SK-N-SH treated with all-trans-retinoic acid at 6 μM for 48 hours (cell line): Measurements from ENCODE around the gene PRDX6.
"Not testable (repeated sequence)": the region's sequence is repeated elsewhere in the genome, so short reads cannot be mapped to it uniquely, and the experiment has no call there.

Experiments
- ATAC-seq: fragments of 200-7000 bp; cut with Tn5 transposase; 3 replicates; pipeline ENCODE4 v1.9.1; 2020; ENCODE audit warnings: mild to moderate bottlenecking, moderate library complexity
- ARNTL ChIP-seq: fragments of 450-650 bp; formaldehyde crosslinking; IDR thresholded peaks from 2 replicates; pipeline ENCODE4 v1.5.0; 2020; ENCODE audit warnings: low read depth, mild to moderate bottlenecking, moderate library complexity, borderline replicate concordance
- BACH2 ChIP-seq: fragments of 250-450 bp; sonication (Bioruptor Pico); IDR thresholded peaks from 2 replicates; pipeline ENCODE4 v1.9.0; 2021; ENCODE audit warnings: mild to moderate bottlenecking, borderline replicate concordance
- ESRRG ChIP-seq: fragments of 250-450 bp; sonication (Bioruptor Pico); IDR thresholded peaks from 2 replicates; pipeline ENCODE4 v1.6.1; 2021; ENCODE audit warnings: mild to moderate bottlenecking
- GLIS3 ChIP-seq: fragments of 250-450 bp; sonication (Bioruptor Pico); IDR thresholded peaks from 2 replicates; pipeline ENCODE4 v1.5.0; 2020; ENCODE audit warnings: mild to moderate bottlenecking, moderate library complexity
- POU6F1 ChIP-seq: fragments of 250-450 bp; sonication (Bioruptor Pico); IDR thresholded peaks from 2 replicates; pipeline ENCODE4 v1.8.0; 2021; ENCODE audit warnings: low read depth, mild to moderate bottlenecking, moderate library complexity, borderline replicate concordance
- PPARA ChIP-seq: fragments of 250-450 bp; sonication (Bioruptor Pico); IDR thresholded peaks from 2 replicates; pipeline ENCODE4 v1.5.0; 2020; ENCODE audit warnings: mild to moderate bottlenecking, borderline replicate concordance
- RARB ChIP-seq: fragments of 250-450 bp; sonication (Bioruptor Pico); IDR thresholded peaks from 2 replicates; pipeline ENCODE4 v1.8.0; 2021; ENCODE audit warnings: mild to moderate bottlenecking, moderate library complexity
- TCF4 ChIP-seq: fragments of 250-450 bp; sonication (Bioruptor Pico); IDR thresholded peaks from 2 replicates; pipeline ENCODE4 v1.8.0; 2021; ENCODE audit warnings: mild to moderate bottlenecking, moderate library complexity, borderline replicate concordance
- ZC3H10 ChIP-seq: fragments of 250-450 bp; sonication (Bioruptor Pico); IDR thresholded peaks from 2 replicates; pipeline ENCODE4 v1.5.1; 2021; ENCODE audit warnings: mild to moderate bottlenecking, moderate library complexity
- ZFP3 ChIP-seq: fragments of 250-450 bp; sonication (Bioruptor Pico); IDR thresholded peaks from 2 replicates; pipeline ENCODE4 v1.5.0; 2020; ENCODE audit warnings: mild to moderate bottlenecking, moderate library complexity
- ZFP30 ChIP-seq: fragments of 450-650 bp; formaldehyde crosslinking; IDR thresholded peaks from 2 replicates; pipeline ENCODE4 v1.5.0; 2022; ENCODE audit warnings: mild to moderate bottlenecking, moderate library complexity
- ZNF565 ChIP-seq: fragments of 450-650 bp; formaldehyde crosslinking; conservative IDR thresholded peaks from 2 replicates; pipeline ENCODE4 v1.5.0; 2020; ENCODE audit warnings: low read depth, mild to moderate bottlenecking, moderate library complexity
- ZNF70 ChIP-seq: fragments of 450-650 bp; formaldehyde crosslinking; IDR thresholded peaks from 2 replicates; pipeline ENCODE4 v1.5.0; 2020; ENCODE audit warnings: mild to moderate bottlenecking, moderate library complexity
- ZNF8 ChIP-seq: fragments of 450-650 bp; formaldehyde crosslinking; IDR thresholded peaks from 2 replicates; pipeline ENCODE4 v1.5.0; 2020; ENCODE audit warnings: mild to moderate bottlenecking, moderate library complexity
- TF ChIP-seq, protein P1 (sequence below): fragments of 250-450 bp; sonication (Bioruptor Pico); IDR thresholded peaks from 2 replicates; pipeline ENCODE4 v1.5.0; 2020; ENCODE audit warnings: mild to moderate bottlenecking, moderate library complexity
- TF ChIP-seq, protein P2 (sequence below): fragments of 250-450 bp; sonication (Bioruptor Pico); IDR thresholded peaks from 2 replicates; pipeline ENCODE4 v1.8.0; 2020; ENCODE audit warnings: mild to moderate bottlenecking, moderate library complexity, borderline replicate concordance
- TF ChIP-seq, protein P3 (sequence below): fragments of 250-450 bp; sonication (Bioruptor Pico); IDR thresholded peaks from 2 replicates; pipeline ENCODE4 v1.5.1; 2020; ENCODE audit warnings: low read depth, mild to moderate bottlenecking, moderate library complexity

PRDX6 gene

GRCh38 chr1:173491508-173491907 is 14.4 kb downstream of the PRDX6 start:
- TF ChIP-seq ESRRG (no peak), PPARA (CRISPR knock-in tag) (no peak), BACH2 (CRISPR knock-in tag) (no peak), ZFP3 (CRISPR knock-in tag) (no peak), ZC3H10 (CRISPR knock-in tag) (no peak), POU6F1 (CRISPR knock-in tag) (no peak), GLIS3 (no peak), RARB (CRISPR knock-in tag) (no peak)
- TF ChIP-seq, all 23 proteins: peak for 0
- no peak; the same call in 2 of the 3 replicates for ATAC-seq

GRCh38 chr1:173493125-173493524 is 16.0 kb downstream of the PRDX6 start:
- not testable (repeated sequence) for ATAC-seq

DNA sequence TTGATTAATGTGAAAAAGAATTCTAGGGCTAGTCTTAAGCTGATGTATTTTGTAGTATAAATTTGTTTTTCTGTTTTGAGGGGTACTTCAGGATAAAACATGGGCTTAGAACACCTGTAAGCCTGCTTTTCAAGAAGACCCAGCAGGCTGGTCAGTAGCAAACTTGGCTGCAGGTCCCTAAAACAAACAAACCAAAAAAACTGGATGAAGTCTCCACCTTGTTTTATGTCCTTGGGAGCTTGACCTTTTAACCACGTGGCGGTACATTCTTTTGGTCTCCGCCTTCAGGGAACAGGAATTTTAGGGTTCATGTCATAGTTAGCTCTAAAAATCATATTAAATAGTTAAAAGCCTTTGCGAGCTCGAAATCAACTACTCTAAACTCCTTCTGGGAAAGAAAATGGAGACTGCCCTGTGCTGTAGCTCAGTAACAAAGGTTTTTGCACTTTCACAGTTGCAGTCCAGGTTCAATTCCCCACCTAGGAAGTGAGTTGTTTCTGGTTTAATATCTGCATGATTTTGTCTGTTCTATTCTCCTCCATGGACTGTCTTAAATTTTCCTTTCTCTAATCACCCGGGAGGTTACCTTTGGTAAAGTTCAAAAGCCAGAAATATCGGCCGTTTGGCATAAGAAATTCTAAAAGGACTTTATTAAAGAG is 18.6 kb downstream of the PRDX6 start:
- ATAC-seq = no peak
- no peak for TF ChIP-seq ARNTL (CRISPR knock-in tag)
- TF ChIP-seq ZNF8 (CRISPR knock-in tag) = no peak
- no peak for TF ChIP-seq TCF4 (CRISPR knock-in tag)
- TF ChIP-seq, protein P1, sequence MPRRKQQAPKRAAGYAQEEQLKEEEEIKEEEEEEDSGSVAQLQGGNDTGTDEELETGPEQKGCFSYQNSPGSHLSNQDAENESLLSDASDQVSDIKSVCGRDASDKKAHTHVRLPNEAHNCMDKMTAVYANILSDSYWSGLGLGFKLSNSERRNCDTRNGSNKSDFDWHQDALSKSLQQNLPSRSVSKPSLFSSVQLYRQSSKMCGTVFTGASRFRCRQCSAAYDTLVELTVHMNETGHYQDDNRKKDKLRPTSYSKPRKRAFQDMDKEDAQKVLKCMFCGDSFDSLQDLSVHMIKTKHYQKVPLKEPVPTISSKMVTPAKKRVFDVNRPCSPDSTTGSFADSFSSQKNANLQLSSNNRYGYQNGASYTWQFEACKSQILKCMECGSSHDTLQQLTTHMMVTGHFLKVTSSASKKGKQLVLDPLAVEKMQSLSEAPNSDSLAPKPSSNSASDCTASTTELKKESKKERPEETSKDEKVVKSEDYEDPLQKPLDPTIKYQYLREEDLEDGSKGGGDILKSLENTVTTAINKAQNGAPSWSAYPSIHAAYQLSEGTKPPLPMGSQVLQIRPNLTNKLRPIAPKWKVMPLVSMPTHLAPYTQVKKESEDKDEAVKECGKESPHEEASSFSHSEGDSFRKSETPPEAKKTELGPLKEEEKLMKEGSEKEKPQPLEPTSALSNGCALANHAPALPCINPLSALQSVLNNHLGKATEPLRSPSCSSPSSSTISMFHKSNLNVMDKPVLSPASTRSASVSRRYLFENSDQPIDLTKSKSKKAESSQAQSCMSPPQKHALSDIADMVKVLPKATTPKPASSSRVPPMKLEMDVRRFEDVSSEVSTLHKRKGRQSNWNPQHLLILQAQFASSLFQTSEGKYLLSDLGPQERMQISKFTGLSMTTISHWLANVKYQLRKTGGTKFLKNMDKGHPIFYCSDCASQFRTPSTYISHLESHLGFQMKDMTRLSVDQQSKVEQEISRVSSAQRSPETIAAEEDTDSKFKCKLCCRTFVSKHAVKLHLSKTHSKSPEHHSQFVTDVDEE (CRISPR knock-in tag) = no peak
- no peak for TF ChIP-seq ZNF565 (CRISPR knock-in tag)
- TF ChIP-seq POU6F1 (CRISPR knock-in tag) = no peak
- TF ChIP-seq GLIS3 = no peak

- no peak for ATAC-seq
- TF ChIP-seq ZFP30 (CRISPR knock-in tag) = no peak
These were observed 19.7 kb downstream of the PRDX6 start for GRCh38 chr1:173496757-173497320.

DNA sequence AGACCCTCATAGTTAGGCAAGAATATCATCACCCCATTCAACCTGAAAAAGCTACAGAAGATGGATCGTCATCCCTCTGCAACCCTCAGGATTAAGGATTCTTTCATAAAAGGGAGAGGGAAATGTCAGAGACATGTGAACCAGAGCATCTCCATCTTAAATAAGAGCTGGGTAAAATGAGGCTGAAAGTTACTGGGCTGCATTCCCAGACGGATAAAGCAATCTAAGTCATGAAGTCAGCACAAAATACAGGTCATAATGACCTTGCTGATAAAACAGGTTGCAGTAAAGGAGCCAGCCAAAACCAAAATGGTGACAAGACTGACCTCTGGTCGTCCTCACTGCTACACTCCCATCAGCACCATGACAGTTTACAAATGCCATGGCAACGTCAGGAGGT is 22.6 kb downstream of the PRDX6 start:
- TF ChIP-seq ZNF565 (CRISPR knock-in tag) (no peak), TCF4 (CRISPR knock-in tag) (no peak), ESRRG (no peak), ZC3H10 (CRISPR knock-in tag) (no peak), ZFP3 (CRISPR knock-in tag) (no peak), POU6F1 (CRISPR knock-in tag) (no peak), ARNTL (CRISPR knock-in tag) (no peak), GLIS3 (no peak), ZNF70 (CRISPR knock-in tag) (no peak)
- TF ChIP-seq, protein P2, sequence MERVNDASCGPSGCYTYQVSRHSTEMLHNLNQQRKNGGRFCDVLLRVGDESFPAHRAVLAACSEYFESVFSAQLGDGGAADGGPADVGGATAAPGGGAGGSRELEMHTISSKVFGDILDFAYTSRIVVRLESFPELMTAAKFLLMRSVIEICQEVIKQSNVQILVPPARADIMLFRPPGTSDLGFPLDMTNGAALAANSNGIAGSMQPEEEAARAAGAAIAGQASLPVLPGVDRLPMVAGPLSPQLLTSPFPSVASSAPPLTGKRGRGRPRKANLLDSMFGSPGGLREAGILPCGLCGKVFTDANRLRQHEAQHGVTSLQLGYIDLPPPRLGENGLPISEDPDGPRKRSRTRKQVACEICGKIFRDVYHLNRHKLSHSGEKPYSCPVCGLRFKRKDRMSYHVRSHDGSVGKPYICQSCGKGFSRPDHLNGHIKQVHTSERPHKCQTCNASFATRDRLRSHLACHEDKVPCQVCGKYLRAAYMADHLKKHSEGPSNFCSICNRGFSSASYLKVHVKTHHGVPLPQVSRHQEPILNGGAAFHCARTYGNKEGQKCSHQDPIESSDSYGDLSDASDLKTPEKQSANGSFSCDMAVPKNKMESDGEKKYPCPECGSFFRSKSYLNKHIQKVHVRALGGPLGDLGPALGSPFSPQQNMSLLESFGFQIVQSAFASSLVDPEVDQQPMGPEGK = no peak
- TF ChIP-seq, protein P3, sequence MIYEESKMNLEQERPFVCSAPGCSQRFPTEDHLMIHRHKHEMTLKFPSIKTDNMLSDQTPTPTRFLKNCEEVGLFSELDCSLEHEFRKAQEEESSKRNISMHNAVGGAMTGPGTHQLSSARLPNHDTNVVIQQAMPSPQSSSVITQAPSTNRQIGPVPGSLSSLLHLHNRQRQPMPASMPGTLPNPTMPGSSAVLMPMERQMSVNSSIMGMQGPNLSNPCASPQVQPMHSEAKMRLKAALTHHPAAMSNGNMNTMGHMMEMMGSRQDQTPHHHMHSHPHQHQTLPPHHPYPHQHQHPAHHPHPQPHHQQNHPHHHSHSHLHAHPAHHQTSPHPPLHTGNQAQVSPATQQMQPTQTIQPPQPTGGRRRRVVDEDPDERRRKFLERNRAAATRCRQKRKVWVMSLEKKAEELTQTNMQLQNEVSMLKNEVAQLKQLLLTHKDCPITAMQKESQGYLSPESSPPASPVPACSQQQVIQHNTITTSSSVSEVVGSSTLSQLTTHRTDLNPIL (CRISPR knock-in tag) = no peak
- TF ChIP-seq, protein P1 (CRISPR knock-in tag) = no peak

More for the DNA sequence above, 22.6 kb downstream of the PRDX6 start:
- no peak for ATAC-seq
